OCI-LY3 (cell line): ENCODE data around the gene PACRG.

Source experiments
- EZH2phosphoT487 ChIP-seq: fragments of 200-600 bp; shearing (Covaris generic); IDR thresholded peaks from 2 replicates; pipeline ENCODE4 v1.6.1; 2018; ENCODE audit warnings: antibody characterized with exemption, mixed run types, low read depth
- TF ChIP-seq, protein P1 (sequence below): fragments of 200-600, 300-600 bp; sonication (generic); IDR thresholded peaks from 2 replicates; pipeline ENCODE4 v1.5.1; 2014; ENCODE audit warnings: antibody characterized with exemption, low read length, low read depth

DNA sequence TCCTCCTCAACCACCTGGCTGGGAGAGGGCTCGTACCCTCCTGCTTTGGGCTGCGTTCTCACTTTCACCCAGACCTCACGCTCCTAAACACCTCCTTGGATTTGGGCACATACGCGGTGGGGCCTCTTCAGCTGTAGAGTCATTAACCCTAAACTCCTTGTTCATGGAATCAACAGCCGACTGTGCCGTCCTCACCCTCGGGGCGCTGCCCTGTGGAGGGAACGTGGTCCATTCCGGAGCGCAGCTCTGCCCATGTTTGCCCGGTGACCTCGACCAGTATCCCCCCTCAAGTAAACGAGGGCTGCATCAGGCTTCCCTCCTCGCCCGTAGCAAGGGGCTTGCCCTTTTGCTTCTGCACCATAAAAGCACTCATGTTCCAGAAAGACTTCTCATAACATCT is 512.8 kb downstream of the PACRG start:
- TF ChIP-seq, protein P1, sequence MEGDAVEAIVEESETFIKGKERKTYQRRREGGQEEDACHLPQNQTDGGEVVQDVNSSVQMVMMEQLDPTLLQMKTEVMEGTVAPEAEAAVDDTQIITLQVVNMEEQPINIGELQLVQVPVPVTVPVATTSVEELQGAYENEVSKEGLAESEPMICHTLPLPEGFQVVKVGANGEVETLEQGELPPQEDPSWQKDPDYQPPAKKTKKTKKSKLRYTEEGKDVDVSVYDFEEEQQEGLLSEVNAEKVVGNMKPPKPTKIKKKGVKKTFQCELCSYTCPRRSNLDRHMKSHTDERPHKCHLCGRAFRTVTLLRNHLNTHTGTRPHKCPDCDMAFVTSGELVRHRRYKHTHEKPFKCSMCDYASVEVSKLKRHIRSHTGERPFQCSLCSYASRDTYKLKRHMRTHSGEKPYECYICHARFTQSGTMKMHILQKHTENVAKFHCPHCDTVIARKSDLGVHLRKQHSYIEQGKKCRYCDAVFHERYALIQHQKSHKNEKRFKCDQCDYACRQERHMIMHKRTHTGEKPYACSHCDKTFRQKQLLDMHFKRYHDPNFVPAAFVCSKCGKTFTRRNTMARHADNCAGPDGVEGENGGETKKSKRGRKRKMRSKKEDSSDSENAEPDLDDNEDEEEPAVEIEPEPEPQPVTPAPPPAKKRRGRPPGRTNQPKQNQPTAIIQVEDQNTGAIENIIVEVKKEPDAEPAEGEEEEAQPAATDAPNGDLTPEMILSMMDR, result no peak
- no peak for TF ChIP-seq EZH2phosphoT487
